ENCODE results near the gene MIEF2.

Gene MIEF2

GRCh38 chr17:18224387-18225120 lies 35.9 kb upstream of the MIEF2 start:
- H3K27ac ChIP-seq = no peak overlapping the region; the same call in 1 of the 2 replicates
- TF ChIP-seq CTCF (conservative IDR thresholded peaks at IDR 0.05) (no peak), ZFX (IDR thresholded peaks at IDR 0.05) (no peak)

- H3K27ac ChIP-seq = peak within 1 kb of the TSS; percentile 33
Measured at GRCh38 chr17:18225121-18225641, 35.3 kb upstream of the MIEF2 start, which contains the start of gene LLGL1. Gene LLGL1, plus strand, starts transcription at chr17:18225635. Its CDS starts 48 bp downstream, at chr17:18225683.

GRCh38 chr17:18225642-18226283 lies 34.7 kb upstream of the MIEF2 start:
- TF ChIP-seq CTCF (conservative IDR thresholded peaks at IDR 0.05) = no peak
- peak; percentile 22; the same call in 1 of the 2 replicates for TF ChIP-seq ZFX (IDR thresholded peaks at IDR 0.05)
- H3K27ac ChIP-seq = peak overlapping the region; percentile 33

More at GRCh38 chr17:18225121-18225641, 35.3 kb upstream of the MIEF2 start, which contains the start of gene LLGL1:
- TF ChIP-seq CTCF (conservative IDR thresholded peaks at IDR 0.05) (no peak), ZFX (IDR thresholded peaks at IDR 0.05) (no peak)

GRCh38 chr17:18226284-18226945 lies 34.0 kb upstream of the MIEF2 start:
- TF ChIP-seq ZFX (IDR thresholded peaks at IDR 0.05) = no peak
- no peak for TF ChIP-seq CTCF (conservative IDR thresholded peaks at IDR 0.05)
- H3K27ac ChIP-seq = peak overlapping the region; percentile 33

- H3K27ac ChIP-seq = no peak overlapping the region
- TF ChIP-seq ZFX (IDR thresholded peaks at IDR 0.05) = no peak
- no peak for TF ChIP-seq CTCF (conservative IDR thresholded peaks at IDR 0.05)
Measured at GRCh38 chr17:18227635-18228034, 32.8 kb upstream of the MIEF2 start.

GRCh38 chr17:18228176-18228682 lies 32.2 kb upstream of the MIEF2 start:
- H3K27ac ChIP-seq = no peak overlapping the region
- no peak for TF ChIP-seq CTCF (conservative IDR thresholded peaks at IDR 0.05)
- TF ChIP-seq ZFX (IDR thresholded peaks at IDR 0.05) = no peak
